NCI-H526 (cell line): ENCODE results near the gene CCDC157.
A peak's percentile ranks its signal among the peaks of the same experiment; 100 is the strongest.
"Not testable (repeated sequence)": the region's sequence is repeated elsewhere in the genome, so short reads cannot be mapped to it uniquely, and the experiment has no call there.

Experiments
- DNase-seq, 2 experiments: peaks; one replicate each; lab custom pipeline; 2025; lab: John Stamatoyannopoulos, UW

CCDC157 gene

GRCh38 chr22:30326255-30326705 lies 30.5 kb upstream of the CCDC157 start:
- peak in 1 of 2 experiments; percentile 54 for DNase-seq

GRCh38 chr22:30326706-30327362 lies 30.0 kb upstream of the CCDC157 start, which contains the start of gene TBC1D10A:
Gene TBC1D10A, minus strand, starts transcription at chr22:30326941. Its CDS starts 60 bp downstream, at chr22:30326881.
- peak; percentile 80 to 97 for DNase-seq

GRCh38 chr22:30327864-30328345 lies 28.9 kb upstream of the CCDC157 start:
- DNase-seq = peak in 1 of 2 experiments; percentile 36

- DNase-seq = no peak
These were observed 28.2 kb upstream of the CCDC157 start for GRCh38 chr22:30328466-30329049.

- DNase-seq = no peak
These were observed 24.3 kb upstream of the CCDC157 start for GRCh38 chr22:30332551-30332950.

GRCh38 chr22:30332994-30333706 lies 23.7 kb upstream of the CCDC157 start:
- no peak for DNase-seq

- no peak for DNase-seq
These were observed 23.1 kb upstream of the CCDC157 start for GRCh38 chr22:30333707-30334087.

- DNase-seq = no peak
These were observed 22.2 kb upstream of the CCDC157 start for GRCh38 chr22:30334646-30335045.

- no peak for DNase-seq
These were observed 21.6 kb upstream of the CCDC157 start for GRCh38 chr22:30335236-30335635.

GRCh38 chr22:30336752-30337460 lies 19.9 kb upstream of the CCDC157 start:
- DNase-seq = no peak

- no peak for DNase-seq
These were observed 19.4 kb upstream of the CCDC157 start for GRCh38 chr22:30337461-30337778.

GRCh38 chr22:30338341-30338740 lies 18.5 kb upstream of the CCDC157 start:
- not testable (repeated sequence) for DNase-seq

GRCh38 chr22:30338802-30339201 lies 18.0 kb upstream of the CCDC157 start:
- DNase-seq = no peak

GRCh38 chr22:30340911-30341685 lies 15.7 kb upstream of the CCDC157 start:
- DNase-seq = no peak

GRCh38 chr22:30344447-30345200 lies 12.2 kb upstream of the CCDC157 start:
- no peak for DNase-seq

GRCh38 chr22:30347255-30347892 lies 9.4 kb upstream of the CCDC157 start:
- no peak for DNase-seq

- DNase-seq = no peak
These were observed 8.4 kb upstream of the CCDC157 start for GRCh38 chr22:30348404-30348803.

GRCh38 chr22:30348809-30349208 lies 8.0 kb upstream of the CCDC157 start:
- no peak for DNase-seq

- DNase-seq = no peak
These were observed 5.6 kb upstream of the CCDC157 start for GRCh38 chr22:30351226-30351625.

GRCh38 chr22:30354644-30355043 lies 2.2 kb upstream of the CCDC157 start:
- DNase-seq = no peak

- no peak for DNase-seq
These were observed 396 bp downstream of the CCDC157 start for GRCh38 chr22:30357236-30357570.
